RWPE1 (cell line): ENCODE results near the gene B3GAT2.

Experiments used
- CTCF ChIA-PET: fragments of 350-600 bp; sonication (Branson Sonifier 250); formaldehyde crosslinking; extraction: SDS; loops from one replicate; lab custom pipeline; 2021; lab: Yijun Ruan, JAX
- POLR2A ChIA-PET: fragments of 400-600 bp; formaldehyde crosslinking; extraction: SDS; loops from one replicate; lab custom pipeline; 2020; ENCODE audit warnings: antibody characterized with exemption; ENCODE audit not compliant: low non-redundant PET; lab: Yijun Ruan, JAX
- DNase-seq: peaks from one replicate; pipeline ENCODE4 v3.0.0; 2012; ENCODE audit warnings: low spot score
- H3K27ac ChIP-seq: fragments of 450-650 bp; 2 replicates; pipeline ENCODE4 v1.5.1; 2017
- CTCF ChIP-seq: fragments of 450-650 bp; conservative IDR thresholded peaks from 2 replicates; pipeline ENCODE4 v1.5.1; 2017; ENCODE audit warnings: low read depth, mild to moderate bottlenecking

The B3GAT2 gene

GRCh38 chr6:70847106-70848084 lies 109.5 kb downstream of the B3GAT2 start:
- no peak for TF ChIP-seq CTCF
- POLR2A ChIA-PET, result no interaction called here
- CTCF ChIA-PET, result interaction anchor here (1.0 kb wide), 1 partner anchor 181 kb away, joined by 3 read pairs; no protein-coding TSS in a partner anchor
- no peak overlapping the region for H3K27ac ChIP-seq
- DNase-seq, result no peak

- ChIA-PET CTCF (interaction anchor here (1.0 kb wide), 1 partner anchor 180 kb away, joined by 3 read pairs; no protein-coding TSS in a partner anchor), POLR2A (no interaction called here)
- DNase-seq, result no peak
- TF ChIP-seq CTCF, result no peak
- H3K27ac ChIP-seq, result no peak overlapping the region
Observed at GRCh38 chr6:70846207-70846835, 110.5 kb downstream of the B3GAT2 start.

- no peak overlapping the region for H3K27ac ChIP-seq
- no peak for TF ChIP-seq CTCF
- ChIA-PET POLR2A (interaction anchor here (0.5 kb wide), 1 partner anchor 14 kb away, joined by 18 read pairs; no protein-coding TSS in a partner anchor), CTCF (interaction anchor here (0.6 kb wide), 1 partner anchor 326 kb away, joined by 3 read pairs; no protein-coding TSS in a partner anchor)
- no peak for DNase-seq
Observed at GRCh38 chr6:70844301-70844700, 112.6 kb downstream of the B3GAT2 start.

GRCh38 chr6:70843328-70843918 lies 113.4 kb downstream of the B3GAT2 start:
- CTCF ChIA-PET, result interaction anchor here (0.7 kb wide), 3 partner anchors 11 to 692 kb away, joined by 3 to 4 read pairs (median 4); no protein-coding TSS in a partner anchor
- H3K27ac ChIP-seq, result no peak overlapping the region
- no peak for DNase-seq
- no peak for TF ChIP-seq CTCF
- POLR2A ChIA-PET, result interaction anchor here (0.6 kb wide), 1 partner anchor 22 kb away, joined by 3 read pairs; no protein-coding TSS in a partner anchor

- no peak for TF ChIP-seq CTCF
- no peak overlapping the region for H3K27ac ChIP-seq
- no peak for DNase-seq
- ChIA-PET POLR2A (no interaction called here), CTCF (no interaction called here)
Observed at GRCh38 chr6:70842541-70842940, 114.3 kb downstream of the B3GAT2 start.

GRCh38 chr6:70841112-70841511 lies 115.7 kb downstream of the B3GAT2 start:
- no peak for DNase-seq
- CTCF ChIA-PET, result no interaction called here
- POLR2A ChIA-PET, result no interaction called here

More at GRCh38 chr6:70841112-70841511, 115.7 kb downstream of the B3GAT2 start:
- no peak for TF ChIP-seq CTCF
- H3K27ac ChIP-seq, result no peak overlapping the region
